ENCODE data around the gene PAGE1.

GRCh38 chrX:49726966-49727365 lies 31.2 kb upstream of the PAGE1 start:
- TF ChIP-seq CTCF (IDR thresholded peaks at IDR 0.05) = no peak
- no peak for TF ChIP-seq POLR2A (IDR thresholded peaks at IDR 0.05)
- no peak for TF ChIP-seq POLR2AphosphoS5 (IDR thresholded peaks at IDR 0.05; ENCODE audit: insufficient read depth in 1 of 2, low read depth in 1 of 2)

Measured in vagina (tissue), 2 donors.